Kidney (tissue), 14 donors: Measurements from ENCODE around the gene CACNB2. TPM values are rescaled to one million over a fixed set of nuclear protein-coding genes. Genes with fewer than 3 reads are reported as not detected.

ENCODE experiments used
- DNase-seq, 5 donors: peaks; one replicate each; pipeline ENCODE4 v3.0.0-alpha.2; 2013 to 2020
- FAIRE-seq: peaks from 2 replicates; lab custom pipeline; 2012; peaks lifted over from hg19 to GRCh38; lab: Jason Lieb, UNC
- H3K27ac ChIP-seq, 2 donors: one replicate each; pipeline ENCODE4 v1.7.0; 2013; ENCODE audit warnings: low read depth in 2 of 2, low read length in 2 of 2, inconsistent platforms in 1 of 2
- H3K27me3 ChIP-seq: one replicate; pipeline ENCODE4 v1.7.1; 2013; ENCODE audit warnings: low read length, inconsistent platforms; ENCODE audit not compliant: control insufficient read depth, insufficient read depth
- H3K36me3 ChIP-seq, 3 donors: one replicate each; pipeline versions ENCODE4 v1.7.0 to v1.7.1; 2013; ENCODE audit warnings: low read length in 3 of 3, control low read depth in 1 of 3, inconsistent platforms in 1 of 3; ENCODE audit not compliant: insufficient read depth in 3 of 3, control insufficient read depth in 2 of 3
- H3K4me1 ChIP-seq, 3 donors: one replicate each; pipeline versions ENCODE4 v1.7.0 to v1.7.1; 2013; ENCODE audit warnings: low read length in 3 of 3, inconsistent platforms in 1 of 3, low read depth in 1 of 3; ENCODE audit not compliant: control insufficient read depth in 2 of 3, insufficient read depth in 2 of 3
- H3K4me3 ChIP-seq, 3 donors: one replicate each; pipeline versions ENCODE4 v1.7.0 to v1.8.1; 2013; ENCODE audit warnings: low read length in 3 of 3, control low read depth in 1 of 3, inconsistent platforms in 1 of 3
- H3K9ac ChIP-seq, 3 donors: one replicate each; pipeline versions ENCODE4 v1.7.0 to v1.7.1; 2013; ENCODE audit warnings: low read length in 3 of 3, control low read depth in 1 of 3, inconsistent platforms in 1 of 3
- H3K9me3 ChIP-seq, 3 donors: one replicate each; pipeline versions ENCODE4 v1.7.0 to v1.7.1; 2013; ENCODE audit warnings: low read length in 3 of 3, control low read depth in 1 of 3, inconsistent platforms in 1 of 3; ENCODE audit not compliant: control insufficient read depth in 2 of 3, insufficient read depth in 1 of 3
- CTCF ChIP-seq: IDR thresholded peaks from 3 replicates; pipeline ENCODE4 v1.5.1; 2012; ENCODE audit warnings: mild to moderate bottlenecking, moderate library complexity, borderline replicate concordance; ENCODE audit not compliant: insufficient read depth; ENCODE audit errors: extremely low read depth
- intact Hi-C: fragments of 100-400 bp; cut with DNase I; formaldehyde crosslinking; loops from one replicate; pipeline ENCODE4 v1.11.1; 2022
- polyA plus RNA-seq: library from polyadenylated mRNA; stranded (reverse); fragments of 350-450 nt; fragmentation: Illumina TruSeq; extraction: RNeasy Lipid Tissue Mini Kit (QIAGEN cat#74804); gene quantifications from one replicate; pipeline ENCODE4 v1.2.3, GENCODE V29; 2014; ENCODE audit warnings: low read depth, low replicate concordance; ENCODE audit not compliant: insufficient read depth
- total RNA-seq: library from RNA; stranded (reverse); fragmentation: NEBNext Ultra II Directional; extraction: Animal tissue kit (Norgen Biotek cat#: 25700); gene quantifications from one replicate; pipeline ENCODE4 v1.2.1, GENCODE V29; 2021
- donor health status: control.
- donor health status: control.
- donor health status: control.
- donor health status: control.
- donor health status: control.
- donor health status: DM: yes; HTN: yes; CAD: no.
- donor health status: Normal renal cell carcinoma (clear cell type).

Gene CACNB2
- total and polyA plus RNA-seq, 2 donors from 2014 or later: 2.8 TPM

GRCh38 chr10:18319628-18320027 lies 179.4 kb downstream of the CACNB2 start:
- Histone ChIP-seq H3K4me1 (peaks cover 0 to 4% (median 0%) of the 10 kb centered on the region in 3 donors), H3K4me3 (no peak overlapping the region), H3K27me3 (no peaks in the 10 kb centered on the region), H3K27ac (no peak overlapping the region), H3K9ac (no peak overlapping the region), H3K9me3 (no peaks in the 10 kb centered on the region), H3K36me3 (no peaks in the 10 kb centered on the region)
- TF ChIP-seq CTCF: no peak
- DNase-seq (no peak), FAIRE-seq (no peak)
- intact Hi-C loops: no loop called here

GRCh38 chr10:18321371-18321770 lies 181.1 kb downstream of the CACNB2 start:
- Histone ChIP-seq H3K27ac (no peak overlapping the region), H3K4me3 (no peak overlapping the region), H3K9me3 (no peaks in the 10 kb centered on the region), H3K4me1 (peaks cover 0 to 8% (median 0%) of the 10 kb centered on the region in 3 donors), H3K36me3 (no peaks in the 10 kb centered on the region), H3K27me3 (no peaks in the 10 kb centered on the region), H3K9ac (no peak overlapping the region)
- intact Hi-C loops: no loop called here
- TF ChIP-seq CTCF: no peak
- FAIRE-seq (no peak), DNase-seq (no peak)

- intact Hi-C loops: no loop called here
- no peak for TF ChIP-seq CTCF
- FAIRE-seq: no peak
- Histone ChIP-seq H3K27ac (no peak overlapping the region), H3K9me3 (no peaks in the 10 kb centered on the region), H3K27me3 (no peaks in the 10 kb centered on the region), H3K4me1 (peaks cover 0 to 9% (median 0%) of the 10 kb centered on the region in 3 donors), H3K36me3 (no peaks in the 10 kb centered on the region), H3K4me3 (no peak overlapping the region), H3K9ac (no peak overlapping the region)
- DNase-seq: no peak
Observed at GRCh38 chr10:18323916-18324315, 183.7 kb downstream of the CACNB2 start.

- no peak for FAIRE-seq
- TF ChIP-seq CTCF: no peak
- H3K9ac ChIP-seq: no peak overlapping the region
- peak overlapping the region in 1 of 2 donors; percentile 60 for H3K27ac ChIP-seq
- peak overlapping the region in 1 of 3 donors; percentile 33 for H3K4me3 ChIP-seq
- H3K9me3 ChIP-seq: no peaks in the 10 kb centered on the region
- H3K27me3 ChIP-seq: no peaks in the 10 kb centered on the region
- peaks cover 0 to 9% (median 0%) of the 10 kb centered on the region in 3 donors for H3K4me1 ChIP-seq
- H3K36me3 ChIP-seq: no peaks in the 10 kb centered on the region
- intact Hi-C loops: no loop called here
- DNase-seq: no peak
Observed at GRCh38 chr10:18325410-18325809, 185.2 kb downstream of the CACNB2 start.
